ENCODE results near the gene MAGOH.

The MAGOH gene

DNA sequence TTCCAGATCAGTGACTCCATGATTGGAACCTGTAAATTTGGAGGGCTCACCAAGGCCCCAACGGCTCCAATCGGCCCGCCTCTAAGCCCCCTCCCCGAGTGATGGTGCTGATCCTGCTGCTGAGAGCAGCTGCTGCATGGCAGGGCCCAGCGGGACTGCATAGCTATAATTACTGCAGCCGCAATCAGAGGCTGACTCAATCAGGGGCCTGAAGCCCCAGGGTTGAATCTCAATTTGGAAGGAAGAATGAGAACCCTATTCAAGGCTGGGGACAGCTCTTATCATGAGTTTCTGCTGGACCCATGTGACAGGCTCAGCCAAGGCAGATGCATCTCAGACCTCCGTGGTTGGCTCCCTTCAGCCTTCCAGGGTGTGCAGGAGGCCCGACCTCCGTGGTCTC lies 42.8 kb upstream of the MAGOH start:
- no peak overlapping the region for H3K4me3 ChIP-seq (ENCODE audit: low read depth, low read length)
- no peak for DNase-seq (ENCODE audit: low read depth, low spot score)
- TF ChIP-seq, protein P1, sequence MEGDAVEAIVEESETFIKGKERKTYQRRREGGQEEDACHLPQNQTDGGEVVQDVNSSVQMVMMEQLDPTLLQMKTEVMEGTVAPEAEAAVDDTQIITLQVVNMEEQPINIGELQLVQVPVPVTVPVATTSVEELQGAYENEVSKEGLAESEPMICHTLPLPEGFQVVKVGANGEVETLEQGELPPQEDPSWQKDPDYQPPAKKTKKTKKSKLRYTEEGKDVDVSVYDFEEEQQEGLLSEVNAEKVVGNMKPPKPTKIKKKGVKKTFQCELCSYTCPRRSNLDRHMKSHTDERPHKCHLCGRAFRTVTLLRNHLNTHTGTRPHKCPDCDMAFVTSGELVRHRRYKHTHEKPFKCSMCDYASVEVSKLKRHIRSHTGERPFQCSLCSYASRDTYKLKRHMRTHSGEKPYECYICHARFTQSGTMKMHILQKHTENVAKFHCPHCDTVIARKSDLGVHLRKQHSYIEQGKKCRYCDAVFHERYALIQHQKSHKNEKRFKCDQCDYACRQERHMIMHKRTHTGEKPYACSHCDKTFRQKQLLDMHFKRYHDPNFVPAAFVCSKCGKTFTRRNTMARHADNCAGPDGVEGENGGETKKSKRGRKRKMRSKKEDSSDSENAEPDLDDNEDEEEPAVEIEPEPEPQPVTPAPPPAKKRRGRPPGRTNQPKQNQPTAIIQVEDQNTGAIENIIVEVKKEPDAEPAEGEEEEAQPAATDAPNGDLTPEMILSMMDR (IDR thresholded peaks at IDR 0.05; ENCODE audit: low read depth, low read length) = no peak
- in situ Hi-C loops (cut with HindIII; ENCODE audit: low sequenced_read_pairs) = loop anchor here (25.0 kb wide), 1 partner anchor 106 kb away; no protein-coding TSS in a partner anchor

DNA sequence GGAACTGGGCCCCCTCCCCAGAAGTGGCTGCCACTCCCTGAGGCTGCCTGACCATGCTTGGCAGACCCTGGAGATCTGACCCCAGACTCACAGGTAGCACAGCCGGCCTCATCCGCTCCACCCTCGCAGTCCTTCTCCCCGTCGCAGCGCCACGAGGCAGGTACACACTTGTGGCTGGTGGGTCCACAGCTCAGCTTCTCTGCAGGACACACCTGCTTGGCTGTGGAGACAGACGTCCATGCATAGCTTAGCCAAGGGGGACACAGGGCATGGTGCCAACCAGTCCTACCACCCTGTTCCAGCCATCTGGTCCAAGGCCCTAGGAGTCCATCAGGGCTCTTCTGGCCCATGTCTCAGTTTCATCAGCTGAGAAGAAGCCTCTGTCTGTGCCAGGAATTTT lies 42.2 kb upstream of the MAGOH start:
- TF ChIP-seq, protein P1 (IDR thresholded peaks at IDR 0.05; ENCODE audit: low read depth, low read length) = no peak
- in situ Hi-C loops (cut with HindIII; ENCODE audit: low sequenced_read_pairs) = loop anchor here (25.0 kb wide), 1 partner anchor 107 kb away; no protein-coding TSS in a partner anchor
- no peak for DNase-seq (ENCODE audit: low read depth, low spot score)
- no peak overlapping the region for H3K4me3 ChIP-seq (ENCODE audit: low read depth, low read length)

DNA sequence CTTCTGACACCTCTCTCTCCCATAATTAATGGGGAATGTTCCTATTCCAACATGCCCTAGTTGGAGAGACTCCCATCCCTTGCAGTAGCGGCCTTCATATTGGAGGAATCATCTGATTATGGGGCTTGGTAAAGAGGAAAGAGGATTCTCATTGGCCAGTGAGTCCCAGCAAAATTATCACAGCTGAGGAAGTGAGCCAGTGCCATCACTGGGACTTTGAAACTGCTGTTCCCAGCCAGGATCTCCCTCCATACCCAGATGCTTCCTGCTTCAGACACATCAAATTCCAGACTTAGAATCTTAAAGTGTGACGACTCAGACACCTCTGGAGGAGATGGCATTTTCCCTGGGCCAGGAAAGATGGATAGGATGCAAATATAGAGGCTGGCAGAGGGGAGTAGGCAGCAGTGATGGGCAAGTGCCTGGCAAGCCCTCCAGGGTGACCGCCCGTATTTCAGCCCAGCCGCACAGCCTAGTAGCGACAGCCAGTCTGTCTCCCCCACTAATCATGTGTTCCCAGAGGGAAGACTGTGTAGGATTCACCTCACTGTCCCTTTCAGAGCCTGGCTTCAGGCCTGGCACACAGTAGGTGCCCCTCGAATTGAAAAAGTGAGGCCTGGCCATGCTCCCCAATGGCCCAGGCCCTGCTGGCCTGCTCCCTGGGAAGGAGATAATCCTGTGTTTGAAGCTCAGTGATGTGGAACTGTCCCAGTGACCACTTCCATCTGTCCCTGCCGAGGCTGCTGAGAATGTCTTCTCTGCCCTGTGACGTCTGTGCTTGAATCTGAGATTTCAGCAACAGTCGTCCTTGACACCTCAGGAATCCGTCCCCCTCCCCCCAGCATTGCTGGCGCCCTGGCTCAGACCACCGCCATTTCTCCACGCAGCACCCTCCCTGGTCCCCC lies 41.2 kb upstream of the MAGOH start:
- DNase-seq (ENCODE audit: low read depth, low spot score) = no peak
- in situ Hi-C loops (cut with HindIII; ENCODE audit: low sequenced_read_pairs) = loop anchor here (25.0 kb wide), 1 partner anchor 108 kb away; no protein-coding TSS in a partner anchor
- TF ChIP-seq, protein P1 (IDR thresholded peaks at IDR 0.05; ENCODE audit: low read depth, low read length) = no peak
- H3K4me3 ChIP-seq (ENCODE audit: low read depth, low read length) = no peak overlapping the region

DNA sequence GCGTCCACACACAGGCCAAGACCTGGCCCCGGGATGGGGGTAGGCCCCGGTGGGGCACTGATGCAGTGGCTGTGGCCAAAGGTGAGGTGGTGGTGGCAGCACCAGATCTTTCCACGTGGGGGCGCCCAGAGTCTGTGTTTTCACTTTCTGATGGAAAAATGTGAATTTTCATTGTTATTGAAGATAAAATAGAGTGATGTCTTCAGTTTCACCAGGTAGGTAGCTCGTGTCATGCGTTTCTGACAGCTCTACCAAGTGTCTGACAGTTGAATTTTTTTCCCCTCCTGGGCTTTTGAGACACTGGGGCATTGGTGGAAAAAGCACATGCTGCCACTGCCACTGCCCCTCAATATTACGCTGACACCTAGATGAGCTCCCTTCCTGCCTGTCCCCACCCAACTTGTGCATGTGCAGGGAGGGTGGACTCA lies 40.0 kb upstream of the MAGOH start:
- TF ChIP-seq, protein P1 (IDR thresholded peaks at IDR 0.05; ENCODE audit: low read depth, low read length) = peak; percentile 89
- in situ Hi-C loops (cut with HindIII; ENCODE audit: low sequenced_read_pairs) = loop anchor here (25.0 kb wide), 1 partner anchor 109 kb away; no protein-coding TSS in a partner anchor
- no peak for DNase-seq (ENCODE audit: low read depth, low spot score)
- H3K4me3 ChIP-seq (ENCODE audit: low read depth, low read length) = no peak overlapping the region

DNA sequence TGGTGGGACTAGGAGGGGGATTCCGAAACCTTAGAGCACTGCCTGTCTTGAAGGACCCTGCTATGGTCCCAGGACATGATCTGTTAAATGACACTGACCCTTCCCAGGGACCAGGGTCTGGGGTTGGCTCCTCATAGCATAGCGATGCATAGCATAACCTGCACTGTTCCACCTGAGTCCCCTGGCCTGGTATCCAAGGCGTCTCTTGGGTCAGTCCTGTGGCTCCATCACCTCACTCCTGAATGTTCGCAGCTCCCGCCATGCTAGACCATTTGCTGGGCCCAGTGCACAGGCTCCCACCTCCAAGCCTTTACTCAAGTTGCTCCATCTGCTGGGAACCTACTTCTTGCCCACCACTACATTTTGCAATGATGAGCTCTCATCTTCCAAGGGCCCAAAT lies 39.0 kb upstream of the MAGOH start:
- no peak overlapping the region for H3K4me3 ChIP-seq (ENCODE audit: low read depth, low read length)
- TF ChIP-seq, protein P1 (IDR thresholded peaks at IDR 0.05; ENCODE audit: low read depth, low read length) = no peak
- no peak for DNase-seq (ENCODE audit: low read depth, low spot score)
- in situ Hi-C loops (cut with HindIII; ENCODE audit: low sequenced_read_pairs) = loop anchor here (25.0 kb wide), 1 partner anchor 110 kb away; no protein-coding TSS in a partner anchor

DNA sequence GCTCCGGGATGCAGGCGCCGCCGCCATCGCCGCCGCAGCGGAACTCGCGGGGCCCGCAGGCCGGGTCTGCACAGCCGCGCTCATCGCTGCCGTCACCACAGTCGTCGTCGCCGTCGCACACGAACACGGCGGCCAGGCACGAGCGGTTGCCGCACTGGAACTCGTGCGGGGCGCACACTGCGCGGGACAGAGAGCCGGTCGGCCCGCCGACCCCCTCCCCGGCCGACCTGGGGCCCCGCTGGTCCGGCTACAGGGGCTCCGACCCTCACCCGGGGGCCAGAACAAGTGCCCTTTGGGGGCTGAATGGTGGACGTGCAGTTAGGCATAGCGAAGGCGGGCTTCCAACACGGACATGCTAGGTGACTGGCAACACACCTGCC lies 38.6 kb upstream of the MAGOH start:
- TF ChIP-seq, protein P1 (IDR thresholded peaks at IDR 0.05; ENCODE audit: low read depth, low read length) = no peak
- no peak for DNase-seq (ENCODE audit: low read depth, low spot score)
- H3K4me3 ChIP-seq (ENCODE audit: low read depth, low read length) = no peak overlapping the region
- in situ Hi-C loops (cut with HindIII; ENCODE audit: low sequenced_read_pairs) = loop anchor here (25.0 kb wide), 1 partner anchor 110 kb away; no protein-coding TSS in a partner anchor
